GM12874 (cell line): ENCODE measurements around the gene PRR14.

Experiments used
- CTCF ChIP-seq: IDR thresholded peaks from 2 replicates; pipeline ENCODE4 v1.5.1; 2011; ENCODE audit warnings: low read depth, mild to moderate bottlenecking, control low read depth, low read length, moderate library complexity; ENCODE audit not compliant: insufficient read depth

Gene PRR14

GRCh38 chr16:30637944-30638343 is 12.8 kb upstream of the PRR14 start:
- peak; percentile 59 for TF ChIP-seq CTCF

- no peak for TF ChIP-seq CTCF
Measured at GRCh38 chr16:30641378-30641982, 9.3 kb upstream of the PRR14 start.

DNA sequence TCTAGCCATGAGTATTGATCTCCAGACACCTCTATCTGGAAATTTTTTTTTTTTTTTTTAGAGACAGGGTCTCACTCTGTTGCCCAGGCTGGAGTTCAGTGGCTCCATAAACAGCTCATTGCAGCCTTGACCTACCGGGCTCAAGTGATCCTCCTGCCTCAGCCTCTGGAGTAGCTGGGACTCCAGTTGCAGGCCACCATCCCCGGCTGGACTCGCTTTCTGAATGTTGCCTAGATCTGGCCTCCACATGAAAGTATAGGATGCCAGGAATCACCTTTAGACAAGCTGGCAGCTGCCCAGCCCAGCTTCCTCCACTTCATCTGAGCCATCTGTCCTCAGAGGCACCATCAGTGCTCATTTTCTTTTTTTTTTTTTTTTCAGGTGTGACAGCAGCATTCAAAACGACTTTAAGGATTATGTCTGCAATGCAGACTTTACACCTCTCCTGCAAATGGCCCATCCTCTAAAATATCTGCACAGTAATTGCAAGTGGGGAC is 6.4 kb upstream of the PRR14 start:
- TF ChIP-seq CTCF: no peak

GRCh38 chr16:30645727-30646126 is 5.0 kb upstream of the PRR14 start:
- no peak for TF ChIP-seq CTCF

- TF ChIP-seq CTCF: no peak
Measured at GRCh38 chr16:30647274-30647571, 3.5 kb upstream of the PRR14 start.

GRCh38 chr16:30649725-30650368 is 913 bp upstream of the PRR14 start:
- no peak for TF ChIP-seq CTCF

- TF ChIP-seq CTCF: peak; percentile 90
Measured at GRCh38 chr16:30651124-30652004, 604 bp downstream of the PRR14 start.
